ENCODE measurements around the gene KDM6A. TPM values are rescaled to one million over a fixed set of nuclear protein-coding genes. Genes with fewer than 3 reads are reported as not detected.

The KDM6A gene
- total and polyA plus RNA-seq, 2 donors (not counting 3 experiments of a cell fraction or from before 2014, with no cell fraction given), result 9.0 to 20.6 TPM

DNA sequence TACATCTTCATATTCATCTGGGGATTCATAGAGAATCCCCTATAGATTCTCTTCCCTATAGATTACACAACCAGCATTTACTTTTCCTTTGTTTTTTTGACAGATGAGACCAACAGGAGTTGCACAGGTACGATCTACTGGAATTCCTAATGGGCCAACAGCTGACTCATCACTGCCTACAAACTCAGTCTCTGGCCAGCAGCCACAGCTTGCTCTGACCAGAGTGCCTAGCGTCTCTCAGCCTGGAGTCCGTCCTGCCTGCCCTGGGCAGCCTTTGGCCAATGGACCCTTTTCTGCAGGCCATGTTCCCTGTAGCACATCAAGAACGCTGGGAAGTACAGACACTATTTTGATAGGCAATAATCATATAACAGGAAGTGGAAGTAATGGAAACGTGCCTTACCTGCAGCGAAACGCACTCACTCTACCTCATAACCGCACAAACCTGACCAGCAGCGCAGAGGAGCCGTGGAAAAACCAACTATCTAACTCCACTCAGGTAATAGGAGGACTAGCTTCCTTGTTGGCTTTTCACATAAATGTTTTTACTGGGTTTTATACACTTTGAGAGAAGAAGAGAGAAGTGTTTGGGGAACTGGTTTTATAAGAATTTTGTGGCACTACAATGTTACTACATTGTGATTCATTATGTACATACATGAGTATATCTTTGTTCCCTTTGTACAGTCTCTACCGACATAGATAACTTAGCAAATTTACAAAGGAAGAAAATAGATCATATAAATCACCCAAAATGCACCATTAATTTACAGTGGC lies 190.5 kb downstream of the KDM6A start:
- FAIRE-seq (no peak), DNase-seq (ENCODE audit: low read depth, low spot score) (no peak)
- H3K4me2 ChIP-seq (ENCODE audit: insufficient read depth, low read length), result no peak overlapping the region
- H3K36me3 ChIP-seq (ENCODE audit: control insufficient read depth in 2 of 2, extremely low read depth in 1 of 2, insufficient read depth in 2 of 2, low read length in 2 of 2), result peaks cover 0 to 5% of the 10 kb centered on the region in 2 experiments
- no TSS peak for BruUV-seq (replicated peaks)
- no peak overlapping the region for H3K4me3 ChIP-seq (replicated peaks in 1 of 3; ENCODE audit: insufficient read depth in 1 of 3, low read depth in 1 of 3, low read length in 3 of 3)
- TF ChIP-seq MYC (IDR thresholded peaks at IDR 0.05; ENCODE audit: low read depth, low read length) (no peak), POLR2AphosphoS5 (IDR thresholded peaks at IDR 0.05; ENCODE audit: insufficient read depth, low read depth, low read length) (no peak), EZH2 (IDR thresholded peaks at IDR 0.05; ENCODE audit: borderline replicate concordance, low read depth, low read length, severe bottlenecking) (no peak), POLR2A (IDR thresholded peaks at IDR 0.05; ENCODE audit: low read depth, low read length) (no peak), JUN (IDR thresholded peaks at IDR 0.05; ENCODE audit: borderline replicate concordance, insufficient read depth, insufficient read length, low read depth) (no peak), FOS (IDR thresholded peaks at IDR 0.05; ENCODE audit: borderline replicate concordance, insufficient read depth, low read length) (no peak), GATA2 (IDR thresholded peaks at IDR 0.05; ENCODE audit: insufficient read depth, insufficient read length, low read depth, low read length) (no peak)
- TF ChIP-seq, protein P1, sequence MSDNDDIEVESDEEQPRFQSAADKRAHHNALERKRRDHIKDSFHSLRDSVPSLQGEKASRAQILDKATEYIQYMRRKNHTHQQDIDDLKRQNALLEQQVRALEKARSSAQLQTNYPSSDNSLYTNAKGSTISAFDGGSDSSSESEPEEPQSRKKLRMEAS (IDR thresholded peaks at IDR 0.05; ENCODE audit: insufficient read depth, insufficient read length), result no peak
- TF ChIP-seq, protein P2, sequence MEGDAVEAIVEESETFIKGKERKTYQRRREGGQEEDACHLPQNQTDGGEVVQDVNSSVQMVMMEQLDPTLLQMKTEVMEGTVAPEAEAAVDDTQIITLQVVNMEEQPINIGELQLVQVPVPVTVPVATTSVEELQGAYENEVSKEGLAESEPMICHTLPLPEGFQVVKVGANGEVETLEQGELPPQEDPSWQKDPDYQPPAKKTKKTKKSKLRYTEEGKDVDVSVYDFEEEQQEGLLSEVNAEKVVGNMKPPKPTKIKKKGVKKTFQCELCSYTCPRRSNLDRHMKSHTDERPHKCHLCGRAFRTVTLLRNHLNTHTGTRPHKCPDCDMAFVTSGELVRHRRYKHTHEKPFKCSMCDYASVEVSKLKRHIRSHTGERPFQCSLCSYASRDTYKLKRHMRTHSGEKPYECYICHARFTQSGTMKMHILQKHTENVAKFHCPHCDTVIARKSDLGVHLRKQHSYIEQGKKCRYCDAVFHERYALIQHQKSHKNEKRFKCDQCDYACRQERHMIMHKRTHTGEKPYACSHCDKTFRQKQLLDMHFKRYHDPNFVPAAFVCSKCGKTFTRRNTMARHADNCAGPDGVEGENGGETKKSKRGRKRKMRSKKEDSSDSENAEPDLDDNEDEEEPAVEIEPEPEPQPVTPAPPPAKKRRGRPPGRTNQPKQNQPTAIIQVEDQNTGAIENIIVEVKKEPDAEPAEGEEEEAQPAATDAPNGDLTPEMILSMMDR (IDR thresholded peaks at IDR 0.05; ENCODE audit: extremely low read depth in 1 of 2, insufficient read depth in 1 of 2, low read depth in 1 of 2, low read length in 2 of 2), result no peak
- intact Hi-C loops (cut with micrococcal nuclease), result no loop called here
- no peaks in the 10 kb centered on the region for H3K79me2 ChIP-seq (ENCODE audit: control insufficient read depth, insufficient read depth, low read length)
- no peaks in the 10 kb centered on the region for H3K9me3 ChIP-seq (replicated peaks; ENCODE audit: control insufficient read depth, insufficient read depth, low read length)
- no peaks in the 10 kb centered on the region for H3K4me1 ChIP-seq (ENCODE audit: control insufficient read depth, extremely low read depth, insufficient read depth, low read length)
- no peaks in the 10 kb centered on the region for H4K20me1 ChIP-seq (replicated peaks; ENCODE audit: control insufficient read depth, extremely low read depth, insufficient read depth, low read length)
- H3K9ac ChIP-seq (replicated peaks; ENCODE audit: extremely low read depth, insufficient read depth, low read length), result no peak overlapping the region
- ChIA-PET CTCF (no interaction called here), POLR2A (no interaction called here)
- dilution Hi-C loops (cut with MboI; ENCODE audit: extremely low pct_ligation_motif_present, low sequenced_read_pairs), result no loop called here
- H3K27ac ChIP-seq (ENCODE audit: insufficient read depth, low read depth, low read length), result no peak overlapping the region
- H3K9me1 ChIP-seq (replicated peaks; ENCODE audit: control insufficient read depth, extremely low read depth, insufficient read depth, low read length), result no peaks in the 10 kb centered on the region
- no peaks in the 10 kb centered on the region for H3K27me3 ChIP-seq (ENCODE audit: control insufficient read depth in 2 of 2, insufficient read depth in 2 of 2, low read length in 2 of 2)
- H2AFZ ChIP-seq (ENCODE audit: low read depth, low read length), result no peak overlapping the region
